EL (cell line): ENCODE results near the gene UBE2V1.
"Not testable (repeated sequence)": the region's sequence is repeated elsewhere in the genome, so short reads cannot be mapped to it uniquely, and the experiment has no call there.

Experiments used
- DNase-seq: peaks from one replicate; pipeline ENCODE4 v3.0.0-alpha.2; 2016

UBE2V1 gene

GRCh38 chr20:50113420-50114224 lies 672 bp upstream of the UBE2V1 start:
- DNase-seq, result no peak

DNA sequence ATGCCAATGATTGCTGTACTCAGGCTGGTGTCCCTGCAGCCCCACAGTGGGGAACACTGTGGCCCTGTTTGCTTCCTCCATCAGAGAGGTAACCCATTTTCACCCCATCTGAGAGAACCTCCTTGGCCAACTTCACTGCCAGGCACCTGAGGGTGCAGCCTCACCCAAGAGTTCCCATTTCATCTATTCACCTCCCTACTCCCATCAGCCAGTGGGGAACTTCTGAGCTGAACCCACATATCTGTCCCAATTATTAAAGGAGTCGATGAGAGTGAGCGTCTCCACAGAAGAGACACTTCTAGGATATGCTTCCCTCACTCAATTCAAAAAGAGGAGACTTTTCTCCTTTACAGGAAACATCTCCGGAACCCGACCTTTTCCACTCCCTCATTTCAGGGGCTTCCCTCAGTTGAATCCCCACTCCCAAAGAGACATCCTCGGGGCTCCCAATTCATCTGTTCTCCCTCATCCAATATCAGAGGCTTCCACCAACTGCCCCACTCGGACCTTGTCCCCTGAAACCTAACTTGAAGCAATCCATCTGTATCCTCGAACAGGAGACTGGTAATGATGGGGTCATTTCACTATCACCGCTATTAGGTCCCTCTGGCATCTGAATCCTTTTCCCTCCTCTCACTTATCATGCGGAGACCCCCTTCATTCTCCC lies 988 bp downstream of the UBE2V1 start:
- DNase-seq, result peak; percentile 8

- DNase-seq, result peak; percentile 83
Observed at GRCh38 chr20:50111120-50111828, 1.7 kb downstream of the UBE2V1 start.

DNA sequence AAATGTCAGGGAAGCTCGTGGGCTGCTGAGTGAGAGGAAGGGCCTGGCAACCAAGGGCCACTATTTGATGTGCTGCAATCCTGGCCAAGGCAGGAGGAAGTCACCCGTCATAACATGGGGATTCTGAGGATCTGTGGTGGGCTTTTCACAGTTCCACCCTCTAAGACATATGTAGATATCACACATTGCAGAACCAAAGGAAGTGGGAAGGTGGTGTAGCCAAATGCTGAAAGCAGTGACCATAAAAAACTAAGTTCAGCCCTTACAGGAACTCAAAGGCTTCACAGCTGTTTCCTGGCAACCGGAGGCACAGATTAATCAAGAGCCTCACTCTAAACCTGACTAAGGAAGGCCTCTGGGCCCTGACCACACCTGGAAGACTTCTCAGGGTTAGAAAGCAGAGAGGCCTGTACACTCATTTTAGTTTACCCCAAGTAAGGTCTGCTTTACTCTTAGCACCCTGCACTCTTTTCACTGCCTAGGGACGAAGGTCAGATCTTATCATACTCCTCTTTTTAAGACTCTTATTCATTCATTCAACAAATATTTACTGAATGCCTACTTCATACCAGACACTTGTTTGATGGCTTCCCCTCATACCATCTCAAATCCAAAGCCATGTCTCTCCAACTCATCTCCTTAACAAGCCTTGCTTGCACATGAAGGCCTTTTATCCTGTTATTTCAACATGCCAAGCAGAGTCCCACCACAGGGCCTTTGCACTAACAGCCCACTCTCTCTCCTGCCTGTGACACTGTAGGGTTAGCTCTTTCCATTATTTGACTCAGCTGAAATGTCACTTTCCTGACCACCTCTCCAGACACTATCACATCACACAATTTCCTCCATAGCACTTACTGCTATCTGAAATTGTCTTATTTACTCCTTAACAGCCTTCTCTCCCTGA lies 2.6 kb downstream of the UBE2V1 start:
- DNase-seq, result peak; percentile 76

GRCh38 chr20:50108556-50109235 lies 4.3 kb downstream of the UBE2V1 start:
- DNase-seq, result no peak

GRCh38 chr20:50107796-50108331 lies 5.1 kb downstream of the UBE2V1 start:
- no peak for DNase-seq

GRCh38 chr20:50107086-50107660 lies 5.8 kb downstream of the UBE2V1 start:
- DNase-seq, result peak; percentile 8

- not testable (repeated sequence) for DNase-seq
Observed at GRCh38 chr20:50106669-50107068, 6.3 kb downstream of the UBE2V1 start.

GRCh38 chr20:50103464-50104107 lies 9.4 kb downstream of the UBE2V1 start:
- DNase-seq, result peak; percentile 95

DNA sequence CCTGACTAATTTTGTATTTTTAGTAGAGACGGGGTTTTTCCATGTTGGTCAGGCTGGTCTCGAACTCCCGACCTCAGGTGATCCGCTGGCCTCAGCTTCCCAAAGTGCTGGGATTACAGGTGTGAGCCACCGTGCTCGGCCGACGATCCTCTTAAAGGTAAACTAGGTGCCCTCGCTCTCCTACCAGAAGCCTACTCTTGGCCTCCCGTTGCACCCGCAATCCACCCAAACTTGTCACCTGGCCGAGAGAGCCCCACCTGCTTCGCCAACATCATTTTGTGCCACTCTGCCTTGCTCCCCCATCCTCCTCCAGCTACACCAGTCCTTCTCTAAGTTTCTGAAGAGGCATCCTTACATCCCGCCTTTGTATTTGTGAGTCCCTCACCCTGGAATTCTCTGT lies 10.4 kb downstream of the UBE2V1 start:
- DNase-seq, result not testable (repeated sequence)

DNA sequence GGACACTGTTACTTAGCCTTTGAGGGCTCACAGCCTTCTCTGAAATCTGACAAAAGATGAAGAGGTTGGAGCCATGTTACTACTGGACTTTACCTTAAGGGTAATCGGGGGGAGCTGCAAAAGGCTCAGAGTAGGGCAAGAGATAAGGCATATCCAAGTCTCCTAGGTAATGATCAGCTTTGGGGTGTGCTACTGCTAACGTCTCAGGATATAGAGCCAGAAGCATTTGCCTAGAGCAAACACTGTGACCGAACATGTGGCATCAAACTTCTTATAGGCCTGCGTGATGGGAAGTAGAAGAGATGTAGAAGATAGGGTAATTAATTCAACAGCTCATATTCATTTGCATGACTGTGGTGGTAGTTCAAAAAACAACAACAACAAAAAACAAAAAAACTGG lies 11.1 kb downstream of the UBE2V1 start:
- no peak for DNase-seq

DNA sequence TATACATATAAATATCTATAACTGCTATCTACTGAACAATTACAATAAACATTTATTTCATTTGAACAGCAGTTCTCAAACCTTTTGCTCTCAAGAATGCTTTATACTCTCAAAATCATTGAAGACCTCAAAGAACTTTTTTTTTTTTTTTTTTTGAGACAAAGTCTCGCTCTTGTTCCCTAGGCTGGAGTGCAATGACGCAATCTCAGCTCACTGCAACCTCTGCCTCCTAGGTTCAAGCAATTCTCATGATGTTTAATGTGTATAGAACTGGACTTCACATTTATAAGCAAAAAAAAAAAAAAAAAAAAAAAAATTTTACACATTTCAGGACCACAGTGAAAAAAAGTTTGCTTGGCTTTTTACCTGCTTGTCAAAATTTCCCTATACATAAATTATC lies 11.7 kb downstream of the UBE2V1 start:
- no peak for DNase-seq

DNA sequence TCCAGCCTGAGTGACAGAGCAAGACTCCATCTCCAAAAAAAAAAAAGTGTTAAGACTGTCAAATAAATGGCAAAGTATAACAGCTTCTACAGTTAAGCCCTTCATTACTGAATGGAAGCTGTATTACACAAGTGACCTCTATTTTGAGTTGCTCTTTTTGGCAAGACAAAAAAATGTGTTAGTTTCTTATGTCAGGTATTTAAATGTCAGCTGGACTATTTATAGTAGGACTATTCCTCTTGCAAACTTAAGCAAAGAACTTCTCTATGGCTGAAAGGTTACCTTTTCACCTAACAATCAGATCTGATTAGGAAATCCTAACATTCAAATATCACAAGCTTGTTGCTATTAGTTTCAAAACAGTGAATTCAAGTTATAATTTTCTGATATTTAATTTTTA lies 12.4 kb downstream of the UBE2V1 start:
- no peak for DNase-seq

GRCh38 chr20:50099565-50099991 lies 13.4 kb downstream of the UBE2V1 start:
- no peak for DNase-seq

DNA sequence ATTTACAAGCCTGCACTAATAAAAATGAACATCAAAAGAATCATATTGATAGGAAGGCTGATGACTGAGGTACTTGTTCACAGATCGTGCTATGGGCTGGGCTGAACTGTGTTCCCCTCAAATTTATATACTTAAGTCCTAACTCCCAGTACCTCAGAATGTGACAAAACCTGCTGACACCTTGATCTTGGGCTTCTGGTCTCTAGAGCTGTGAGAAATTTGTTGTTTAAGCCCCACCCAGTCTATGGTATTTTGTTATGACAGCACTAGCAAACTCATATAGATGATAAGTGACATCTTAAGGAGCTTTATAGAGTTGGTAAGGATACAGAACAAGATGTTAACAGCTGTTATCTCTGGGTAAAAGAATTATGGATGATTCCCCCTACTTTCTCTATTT lies 13.8 kb downstream of the UBE2V1 start:
- no peak for DNase-seq

- DNase-seq, result no peak
Observed at GRCh38 chr20:50098259-50098658, 14.7 kb downstream of the UBE2V1 start.

- no peak for DNase-seq
Observed at GRCh38 chr20:50097843-50098242, 15.1 kb downstream of the UBE2V1 start.

GRCh38 chr20:50096237-50096636 lies 16.7 kb downstream of the UBE2V1 start:
- no peak for DNase-seq

GRCh38 chr20:50095476-50096078 lies 17.4 kb downstream of the UBE2V1 start:
- no peak for DNase-seq

DNA sequence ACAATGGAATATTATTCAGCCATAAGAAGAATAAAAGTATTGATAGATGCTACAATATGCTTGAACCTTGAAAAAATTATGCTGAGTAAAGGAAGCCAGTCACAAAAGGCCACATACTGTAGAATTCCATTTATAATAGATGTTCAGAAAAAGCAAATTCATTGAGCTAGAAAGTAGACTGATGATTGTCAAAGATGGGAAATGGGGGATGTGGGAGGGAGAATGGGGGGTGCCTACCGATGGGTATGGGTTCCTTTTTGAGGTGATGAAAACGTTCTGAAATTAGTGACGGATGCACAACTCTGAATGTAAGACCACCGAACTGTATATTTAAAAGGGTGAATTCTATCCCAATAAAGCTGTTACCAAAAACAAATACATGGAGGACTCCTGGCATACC lies 18.4 kb downstream of the UBE2V1 start:
- no peak for DNase-seq
